ENCODE results near the gene SUOX.

DNA sequence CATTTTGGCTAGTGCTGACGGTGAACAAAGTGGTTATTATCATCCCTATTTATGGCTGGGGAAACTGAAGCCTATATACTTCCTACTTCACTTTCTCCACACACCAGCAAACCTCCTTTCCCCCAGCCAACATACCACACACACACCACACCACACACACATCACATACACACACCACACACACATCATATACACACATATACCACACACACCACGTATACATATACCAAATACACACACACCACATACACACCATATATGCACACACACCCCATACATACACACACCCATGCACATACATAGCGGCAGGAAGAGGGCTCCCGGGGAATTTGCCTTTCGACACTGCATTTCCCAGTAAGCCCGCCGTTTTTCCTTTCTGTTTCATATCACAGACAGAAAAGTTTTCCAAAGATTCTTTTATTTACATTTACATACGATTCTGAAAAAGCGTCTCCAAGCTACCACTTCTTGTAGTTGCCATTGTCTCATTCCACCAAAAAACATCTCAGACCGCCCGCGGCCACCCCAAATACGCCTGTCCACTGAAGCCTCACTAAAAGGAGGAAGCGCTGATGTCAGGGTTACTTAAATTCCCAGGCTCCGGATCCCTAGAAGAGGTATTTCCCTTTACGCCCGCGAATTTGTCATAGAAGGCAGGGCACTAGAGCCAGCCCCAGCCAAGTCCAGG, 24.0 kb upstream of the SUOX start:
- TF ChIP-seq, protein P1, sequence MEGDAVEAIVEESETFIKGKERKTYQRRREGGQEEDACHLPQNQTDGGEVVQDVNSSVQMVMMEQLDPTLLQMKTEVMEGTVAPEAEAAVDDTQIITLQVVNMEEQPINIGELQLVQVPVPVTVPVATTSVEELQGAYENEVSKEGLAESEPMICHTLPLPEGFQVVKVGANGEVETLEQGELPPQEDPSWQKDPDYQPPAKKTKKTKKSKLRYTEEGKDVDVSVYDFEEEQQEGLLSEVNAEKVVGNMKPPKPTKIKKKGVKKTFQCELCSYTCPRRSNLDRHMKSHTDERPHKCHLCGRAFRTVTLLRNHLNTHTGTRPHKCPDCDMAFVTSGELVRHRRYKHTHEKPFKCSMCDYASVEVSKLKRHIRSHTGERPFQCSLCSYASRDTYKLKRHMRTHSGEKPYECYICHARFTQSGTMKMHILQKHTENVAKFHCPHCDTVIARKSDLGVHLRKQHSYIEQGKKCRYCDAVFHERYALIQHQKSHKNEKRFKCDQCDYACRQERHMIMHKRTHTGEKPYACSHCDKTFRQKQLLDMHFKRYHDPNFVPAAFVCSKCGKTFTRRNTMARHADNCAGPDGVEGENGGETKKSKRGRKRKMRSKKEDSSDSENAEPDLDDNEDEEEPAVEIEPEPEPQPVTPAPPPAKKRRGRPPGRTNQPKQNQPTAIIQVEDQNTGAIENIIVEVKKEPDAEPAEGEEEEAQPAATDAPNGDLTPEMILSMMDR (IDR thresholded peaks at IDR 0.05) = peak in 1 of 6 experiments; percentile 5
- peak; percentile 72 to 88 for TF ChIP-seq POLR2A (IDR thresholded peaks at IDR 0.05)
